Measurements from ENCODE around the gene KCNIP1.

Gene KCNIP1

DNA sequence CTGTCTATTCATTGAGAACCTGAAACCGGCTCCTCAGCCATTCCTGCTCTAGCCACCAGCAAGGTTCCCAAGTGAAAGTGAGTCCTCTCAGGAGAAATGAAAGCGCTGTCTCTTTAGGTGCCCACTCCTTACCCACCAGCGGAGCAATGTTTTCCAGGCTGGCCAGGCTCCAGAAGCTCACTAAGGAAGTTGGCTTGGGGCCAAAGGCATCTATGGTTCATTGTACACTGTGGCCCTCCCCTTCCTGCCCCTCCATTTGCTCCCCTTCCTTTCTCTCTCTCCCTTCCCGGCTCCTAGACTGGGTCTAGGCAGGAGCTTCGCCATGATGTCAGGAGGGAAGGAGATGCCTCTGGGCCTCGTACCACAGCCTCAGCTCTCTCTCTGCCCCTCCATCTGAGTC lies 278.6 kb downstream of the KCNIP1 start:
- H3K4me3 ChIP-seq (ENCODE audit: low read depth, low read length): no peak overlapping the region
- H3K9ac ChIP-seq (ENCODE audit: low read length): no peak overlapping the region
- H3K27me3 ChIP-seq (ENCODE audit: control insufficient read depth, insufficient read depth, low read length): no peaks in the 10 kb centered on the region
- H3K27ac ChIP-seq (ENCODE audit: low read depth, low read length): no peak overlapping the region
- H3K9me3 ChIP-seq (ENCODE audit: control insufficient read depth, insufficient read depth, low read depth, low read length): no peaks in the 10 kb centered on the region
- H3K4me1 ChIP-seq (ENCODE audit: control insufficient read depth, insufficient read depth, low read length): peaks cover 8% of the 10 kb centered on the region; the same call in 1 of the 2 replicates
- H3K36me3 ChIP-seq (ENCODE audit: control insufficient read depth, insufficient read depth, low read length): no peaks in the 10 kb centered on the region

DNA sequence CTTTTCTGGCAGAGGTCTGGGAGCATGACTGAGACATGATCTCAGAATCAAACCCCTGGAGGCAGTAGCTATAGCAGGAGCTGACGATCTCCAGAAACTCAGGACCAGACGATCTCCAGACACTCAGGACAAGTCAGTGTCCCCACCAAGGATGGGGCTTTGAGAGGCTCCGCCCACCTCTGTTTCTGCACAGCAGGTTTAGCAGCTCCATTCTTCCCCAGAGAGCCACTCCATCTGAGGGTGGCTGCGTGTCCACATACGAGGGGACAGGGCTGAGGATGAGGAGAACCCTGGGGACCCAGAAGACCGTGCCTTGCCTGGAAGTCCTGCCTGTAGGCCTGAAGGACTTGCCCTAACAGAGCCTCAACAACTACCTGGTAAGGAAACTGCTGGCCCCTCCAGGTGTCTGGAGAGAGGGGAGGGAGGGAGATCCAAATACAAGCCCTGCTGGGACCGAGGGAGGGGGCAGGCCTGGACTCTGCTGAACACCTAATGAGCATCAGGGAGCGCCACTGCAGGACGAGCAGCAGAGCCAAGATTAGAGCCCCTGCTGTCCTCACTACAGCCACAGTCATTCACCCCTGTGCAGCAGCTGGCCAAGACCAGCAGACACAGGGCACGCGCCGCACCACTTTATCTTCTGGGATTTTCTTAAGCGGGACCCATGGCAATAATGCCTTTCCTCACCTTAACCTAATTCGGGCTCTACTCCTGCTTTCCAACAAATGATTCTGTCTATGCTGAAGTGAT lies 279.9 kb downstream of the KCNIP1 start, which contains the start of gene GABRP:
Gene GABRP (plus strand): TSS at position 228 of the 750 bp plus-strand sequence. CDS start 4,891 bp downstream, outside the sequence.
- H3K4me1 ChIP-seq (ENCODE audit: control insufficient read depth, insufficient read depth, low read length): peaks cover 7% of the 10 kb centered on the region; the same call in 1 of the 2 replicates
- no peak within 1 kb of the TSS for H3K27ac ChIP-seq (ENCODE audit: low read depth, low read length)
- H3K9me3 ChIP-seq (ENCODE audit: control insufficient read depth, insufficient read depth, low read depth, low read length): no peaks in the 10 kb centered on the region
- H3K9ac ChIP-seq (ENCODE audit: low read length): no peak within 1 kb of the TSS
- no peak within 1 kb of the TSS for H3K4me3 ChIP-seq (ENCODE audit: low read depth, low read length)
- no peaks in the 10 kb centered on the region for H3K36me3 ChIP-seq (ENCODE audit: control insufficient read depth, insufficient read depth, low read length)
- H3K27me3 ChIP-seq (ENCODE audit: control insufficient read depth, insufficient read depth, low read length): no peaks in the 10 kb centered on the region

DNA sequence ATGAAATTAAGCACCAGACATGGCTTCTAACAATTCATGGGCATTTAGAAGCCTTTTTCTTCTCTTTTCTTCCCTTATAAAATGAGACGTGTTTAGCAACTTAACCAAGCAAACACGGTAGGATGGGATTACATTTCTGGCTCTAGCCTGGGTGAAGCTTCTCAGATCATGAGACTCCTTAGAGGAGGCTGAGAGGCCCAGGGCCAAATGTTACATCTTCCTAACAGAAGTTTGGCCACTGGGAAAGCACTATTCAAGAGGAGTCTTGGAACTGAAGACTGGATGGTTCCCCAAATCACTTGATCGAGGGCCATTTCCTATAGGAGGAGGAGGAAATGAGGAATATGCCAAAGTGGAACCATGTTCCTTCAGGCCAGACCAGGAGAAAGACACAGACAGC lies 281.6 kb downstream of the KCNIP1 start:
- no peak overlapping the region for H3K27ac ChIP-seq (ENCODE audit: low read depth, low read length)
- H3K4me1 ChIP-seq (ENCODE audit: control insufficient read depth, insufficient read depth, low read length): peaks cover 7% of the 10 kb centered on the region; the same call in 1 of the 2 replicates
- H3K36me3 ChIP-seq (ENCODE audit: control insufficient read depth, insufficient read depth, low read length): no peaks in the 10 kb centered on the region
- H3K9me3 ChIP-seq (ENCODE audit: control insufficient read depth, insufficient read depth, low read depth, low read length): no peaks in the 10 kb centered on the region
- H3K4me3 ChIP-seq (ENCODE audit: low read depth, low read length): no peak overlapping the region
- H3K9ac ChIP-seq (ENCODE audit: low read length): no peak overlapping the region
- no peaks in the 10 kb centered on the region for H3K27me3 ChIP-seq (ENCODE audit: control insufficient read depth, insufficient read depth, low read length)
